Urothelium cell line (cell line): ENCODE results near the gene METTL1.
"Not testable (repeated sequence)": the region's sequence is repeated elsewhere in the genome, so short reads cannot be mapped to it uniquely, and the experiment has no call there.

ENCODE experiments used
- DNase-seq: peaks from one replicate; pipeline ENCODE4 v3.0.0; 2011; ENCODE audit warnings: low spot score, mixed read lengths
- FAIRE-seq: peaks from 2 replicates; lab custom pipeline; 2011; peaks lifted over from hg19 to GRCh38; lab: Jason Lieb, UNC

The METTL1 gene

GRCh38 chr12:57800965-57801364 is 29.1 kb upstream of the METTL1 start:
- DNase-seq (no peak), FAIRE-seq (no peak)

GRCh38 chr12:57797933-57798332 is 26.0 kb upstream of the METTL1 start:
- no peak for DNase-seq
- FAIRE-seq, result no peak

- no peak for FAIRE-seq
- no peak for DNase-seq
Measured at GRCh38 chr12:57796996-57797395, 25.1 kb upstream of the METTL1 start.

GRCh38 chr12:57795354-57795753 is 23.4 kb upstream of the METTL1 start:
- DNase-seq (no peak), FAIRE-seq (no peak)

GRCh38 chr12:57793920-57794319 is 22.0 kb upstream of the METTL1 start:
- FAIRE-seq (no peak), DNase-seq (no peak)

- no peak for FAIRE-seq
- DNase-seq, result no peak
Measured at GRCh38 chr12:57783861-57784260, 12.0 kb upstream of the METTL1 start.

GRCh38 chr12:57783466-57783801 is 11.5 kb upstream of the METTL1 start:
- DNase-seq, result no peak
- FAIRE-seq, result no peak

GRCh38 chr12:57782608-57783465 is 10.9 kb upstream of the METTL1 start, which contains the start of gene TSFM:
Gene TSFM (plus strand): TSS chr12:57782787. CDS start chr12:57782802, 15 bp downstream.
- DNase-seq, result peak; percentile 88
- no peak for FAIRE-seq

- DNase-seq, result no peak
- no peak for FAIRE-seq
Measured at GRCh38 chr12:57782243-57782607, 10.3 kb upstream of the METTL1 start.

GRCh38 chr12:57781801-57782200 is 9.9 kb upstream of the METTL1 start:
- DNase-seq, result no peak
- no peak for FAIRE-seq

- FAIRE-seq, result no peak
- DNase-seq, result no peak
Measured at GRCh38 chr12:57781244-57781643, 9.3 kb upstream of the METTL1 start.

GRCh38 chr12:57780284-57780897 is 8.5 kb upstream of the METTL1 start:
- no peak for FAIRE-seq
- DNase-seq, result no peak

GRCh38 chr12:57779736-57780135 is 7.8 kb upstream of the METTL1 start:
- FAIRE-seq (no peak), DNase-seq (no peak)

- DNase-seq (no peak), FAIRE-seq (no peak)
Measured at GRCh38 chr12:57777911-57778310, 6.0 kb upstream of the METTL1 start.

GRCh38 chr12:57777367-57777766 is 5.5 kb upstream of the METTL1 start:
- no peak for FAIRE-seq
- DNase-seq, result no peak

GRCh38 chr12:57776247-57776587 is 4.3 kb upstream of the METTL1 start:
- DNase-seq (no peak), FAIRE-seq (no peak)

GRCh38 chr12:57775563-57776246 is 3.8 kb upstream of the METTL1 start:
- no peak for DNase-seq
- no peak for FAIRE-seq

GRCh38 chr12:57775044-57775443 is 3.1 kb upstream of the METTL1 start:
- FAIRE-seq, result no peak
- no peak for DNase-seq

GRCh38 chr12:57774634-57775033 is 2.7 kb upstream of the METTL1 start:
- FAIRE-seq, DNase-seq: not testable (repeated sequence)

- FAIRE-seq (no peak), DNase-seq (peak; percentile 68)
Measured at GRCh38 chr12:57772429-57773322, 771 bp upstream of the METTL1 start, which contains the start of gene EEF1AKMT3. Gene EEF1AKMT3 (plus strand): TSS chr12:57772614. CDS start chr12:57772725, 111 bp downstream.
